Left ventricle myocardium inferior (tissue), 1 donor: ENCODE data around the gene CDC14A. TPM values are rescaled to one million over a fixed set of nuclear protein-coding genes. Genes with fewer than 3 reads are reported as not detected.

Experiments used
- DNase-seq: peaks from one replicate; pipeline ENCODE4 v3.0.0-alpha.2; 2020
- H3K27ac ChIP-seq: fragments of 200-600 bp; replicated peaks from 2 replicates; pipeline ENCODE4 v1.8.0; 2021
- H3K27me3 ChIP-seq: fragments of 200-600 bp; 2 replicates; pipeline ENCODE4 v1.8.0; 2021; ENCODE audit warnings: low read depth
- H3K36me3 ChIP-seq: fragments of 200-600 bp; 2 replicates; pipeline ENCODE4 v1.8.0; 2021
- H3K4me1 ChIP-seq: fragments of 200-600 bp; 2 replicates; pipeline ENCODE4 v1.8.0; 2021
- H3K4me3 ChIP-seq: fragments of 200-600 bp; 2 replicates; pipeline ENCODE4 v1.8.0; 2021; ENCODE audit warnings: mild to moderate bottlenecking, moderate library complexity
- H3K9me3 ChIP-seq: fragments of 200-600 bp; replicated peaks from 2 replicates; pipeline ENCODE4 v1.8.0; 2021
- intact Hi-C: fragments of 100-400 bp; cut with micrococcal nuclease; formaldehyde crosslinking; loops from one replicate; pipeline ENCODE4 v1.11.0; 2022
- total RNA-seq: library from RNA; stranded (reverse); fragmentation: NEBNext Ultra II Directional; extraction: Animal tissue kit (Norgen Biotek cat#: 25700); gene quantifications from one replicate; pipeline ENCODE4 v1.2.1, GENCODE V29; 2021
- TF ChIP-seq, protein P1 (sequence below): fragments of 200-600 bp; IDR thresholded peaks from 2 replicates; pipeline ENCODE4 v1.8.0; 2021; ENCODE audit warnings: antibody characterized with exemption, mild to moderate bottlenecking, borderline replicate concordance
- donor health status: DM: no; HTN: yes; CAD: no; lungs with severe emphysema.

The CDC14A gene
- total RNA-seq, 1 donor from 2014 or later: 2.4 TPM

DNA sequence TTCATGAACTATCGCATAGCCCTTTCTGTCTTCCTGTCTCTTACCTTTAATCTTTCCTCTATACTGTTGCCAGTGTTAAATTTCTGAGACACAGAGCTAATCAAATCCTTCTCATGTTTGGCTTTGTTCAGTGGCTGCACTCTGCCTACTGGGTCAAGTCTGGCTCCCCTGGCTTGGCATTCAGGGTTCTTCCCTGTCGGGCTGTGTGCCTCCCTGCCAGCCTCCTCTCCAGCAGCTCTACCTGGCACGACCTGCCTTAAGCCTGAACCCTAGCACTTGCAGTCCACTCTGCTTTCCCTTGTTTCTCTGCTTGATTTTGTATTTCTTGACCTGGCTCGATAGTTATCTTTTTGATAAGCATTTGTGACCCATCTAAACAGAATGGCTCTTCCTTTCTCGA is 159.5 kb downstream of the CDC14A start:
- no peak overlapping the region for H3K27ac ChIP-seq
- no peaks in the 10 kb centered on the region for H3K9me3 ChIP-seq
- DNase-seq: no peak
- TF ChIP-seq, protein P1, sequence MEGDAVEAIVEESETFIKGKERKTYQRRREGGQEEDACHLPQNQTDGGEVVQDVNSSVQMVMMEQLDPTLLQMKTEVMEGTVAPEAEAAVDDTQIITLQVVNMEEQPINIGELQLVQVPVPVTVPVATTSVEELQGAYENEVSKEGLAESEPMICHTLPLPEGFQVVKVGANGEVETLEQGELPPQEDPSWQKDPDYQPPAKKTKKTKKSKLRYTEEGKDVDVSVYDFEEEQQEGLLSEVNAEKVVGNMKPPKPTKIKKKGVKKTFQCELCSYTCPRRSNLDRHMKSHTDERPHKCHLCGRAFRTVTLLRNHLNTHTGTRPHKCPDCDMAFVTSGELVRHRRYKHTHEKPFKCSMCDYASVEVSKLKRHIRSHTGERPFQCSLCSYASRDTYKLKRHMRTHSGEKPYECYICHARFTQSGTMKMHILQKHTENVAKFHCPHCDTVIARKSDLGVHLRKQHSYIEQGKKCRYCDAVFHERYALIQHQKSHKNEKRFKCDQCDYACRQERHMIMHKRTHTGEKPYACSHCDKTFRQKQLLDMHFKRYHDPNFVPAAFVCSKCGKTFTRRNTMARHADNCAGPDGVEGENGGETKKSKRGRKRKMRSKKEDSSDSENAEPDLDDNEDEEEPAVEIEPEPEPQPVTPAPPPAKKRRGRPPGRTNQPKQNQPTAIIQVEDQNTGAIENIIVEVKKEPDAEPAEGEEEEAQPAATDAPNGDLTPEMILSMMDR: no peak
- intact Hi-C loops: no loop called here
- peaks cover 18% of the 10 kb centered on the region for H3K36me3 ChIP-seq
- no peaks in the 10 kb centered on the region for H3K27me3 ChIP-seq
- peaks cover 3% of the 10 kb centered on the region for H3K4me1 ChIP-seq
- H3K4me3 ChIP-seq: no peak overlapping the region

DNA sequence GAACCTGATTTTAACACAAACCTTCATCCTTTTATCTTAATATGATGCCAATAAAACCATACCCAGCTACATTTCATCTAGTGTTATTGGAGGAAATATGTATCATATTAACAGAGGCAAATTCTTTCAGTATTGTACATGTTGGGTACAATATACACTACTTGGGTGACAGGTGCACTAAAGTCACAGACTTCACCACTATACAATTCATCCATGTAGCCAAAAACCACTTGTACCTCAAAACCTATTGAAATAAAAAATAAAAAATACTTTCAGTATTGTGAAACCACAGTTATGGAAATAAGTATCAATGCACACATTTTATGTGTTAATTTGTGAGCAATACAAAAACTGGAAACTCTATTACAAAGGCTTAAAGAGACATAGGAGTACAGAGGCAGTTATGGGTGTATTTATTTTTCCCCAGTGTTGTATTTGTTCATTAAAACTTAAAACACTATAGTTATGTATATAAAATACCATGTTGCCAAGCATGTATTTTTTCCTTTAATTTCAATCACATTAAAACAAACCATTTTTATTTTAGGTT is 160.6 kb downstream of the CDC14A start:
- TF ChIP-seq, protein P1: no peak
- intact Hi-C loops: no loop called here
- DNase-seq: no peak
- no peaks in the 10 kb centered on the region for H3K9me3 ChIP-seq
- no peaks in the 10 kb centered on the region for H3K27me3 ChIP-seq
- no peak overlapping the region for H3K4me3 ChIP-seq
- no peak overlapping the region for H3K27ac ChIP-seq
- H3K4me1 ChIP-seq: no peaks in the 10 kb centered on the region
- H3K36me3 ChIP-seq: peaks cover 18% of the 10 kb centered on the region

GRCh38 chr1:100516857-100517256 is 164.6 kb downstream of the CDC14A start:
- Histone ChIP-seq H3K27me3 (no peaks in the 10 kb centered on the region), H3K4me1 (no peaks in the 10 kb centered on the region), H3K36me3 (peaks cover 12% of the 10 kb centered on the region), H3K9me3 (no peaks in the 10 kb centered on the region), H3K4me3 (no peak overlapping the region), H3K27ac (no peak overlapping the region)
- TF ChIP-seq, protein P1: no peak
- no peak for DNase-seq
- intact Hi-C loops: no loop called here

DNA sequence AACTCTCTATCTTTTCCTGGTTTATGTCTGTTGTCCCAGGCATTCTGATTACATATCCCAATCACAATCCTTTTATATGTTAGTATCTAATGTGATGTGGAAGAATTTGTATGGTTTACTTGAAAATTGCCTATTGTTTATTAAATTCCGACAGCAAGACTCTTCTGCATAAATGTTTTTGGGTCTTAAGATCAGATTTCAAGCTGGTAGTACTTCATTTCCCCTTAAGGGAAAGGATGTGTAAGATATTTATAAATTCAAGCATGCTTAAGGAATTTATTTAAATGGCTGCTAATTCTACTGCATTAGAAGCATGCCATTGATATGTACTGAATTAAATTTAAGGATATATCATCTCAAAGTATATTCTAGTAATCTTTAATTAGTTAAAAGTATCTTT is 165.2 kb downstream of the CDC14A start:
- H3K36me3 ChIP-seq: peaks cover 12% of the 10 kb centered on the region

DNA sequence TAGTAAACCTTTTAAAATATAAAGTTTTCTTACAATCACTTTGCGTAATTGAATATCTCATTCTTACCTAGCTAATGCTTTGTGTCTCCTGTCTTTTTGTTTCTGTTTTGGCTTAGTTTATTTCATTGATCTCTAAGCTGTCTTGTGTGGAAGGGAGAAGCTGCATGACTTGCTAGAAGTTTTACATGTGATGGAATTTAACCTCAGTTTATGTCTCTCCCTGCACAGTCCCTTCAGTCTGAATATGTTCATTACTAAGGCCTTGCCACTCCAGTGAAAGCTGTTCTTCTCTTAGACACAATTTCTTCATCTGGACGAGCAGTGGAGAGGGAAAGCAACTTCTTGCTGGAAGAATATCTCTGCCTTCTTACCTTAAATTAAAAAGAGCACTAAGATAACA is 165.7 kb downstream of the CDC14A start:
- Histone ChIP-seq H3K27me3 (no peaks in the 10 kb centered on the region), H3K4me1 (no peaks in the 10 kb centered on the region), H3K27ac (no peak overlapping the region), H3K36me3 (peaks cover 12% of the 10 kb centered on the region), H3K4me3 (no peak overlapping the region), H3K9me3 (no peaks in the 10 kb centered on the region)
- intact Hi-C loops: no loop called here
- DNase-seq: no peak
- TF ChIP-seq, protein P1: no peak

More for the DNA sequence above, 165.2 kb downstream of the CDC14A start:
- H3K4me3 ChIP-seq: no peak overlapping the region
- TF ChIP-seq, protein P1: no peak
- no peaks in the 10 kb centered on the region for H3K4me1 ChIP-seq
- intact Hi-C loops: no loop called here
- no peaks in the 10 kb centered on the region for H3K9me3 ChIP-seq
- no peak for DNase-seq
- no peak overlapping the region for H3K27ac ChIP-seq
- H3K27me3 ChIP-seq: no peaks in the 10 kb centered on the region
